Activated T-cell treated with anti-CD3 and anti-CD28 coated beads for 24 hours (primary cell): Measurements from ENCODE around the gene SELENOV.
"Not testable (repeated sequence)": the region's sequence is repeated elsewhere in the genome, so short reads cannot be mapped to it uniquely, and the experiment has no call there.

Source experiments
- DNase-seq: peaks from one replicate; pipeline ENCODE4 v3.0.0-alpha.2; 2020; ENCODE audit warnings: low read depth

SELENOV gene, protein sequence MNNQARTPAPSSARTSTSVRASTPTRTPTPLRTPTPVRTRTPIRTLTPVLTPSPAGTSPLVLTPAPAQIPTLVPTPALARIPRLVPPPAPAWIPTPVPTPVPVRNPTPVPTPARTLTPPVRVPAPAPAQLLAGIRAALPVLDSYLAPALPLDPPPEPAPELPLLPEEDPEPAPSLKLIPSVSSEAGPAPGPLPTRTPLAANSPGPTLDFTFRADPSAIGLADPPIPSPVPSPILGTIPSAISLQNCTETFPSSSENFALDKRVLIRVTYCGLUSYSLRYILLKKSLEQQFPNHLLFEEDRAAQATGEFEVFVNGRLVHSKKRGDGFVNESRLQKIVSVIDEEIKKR

DNA sequence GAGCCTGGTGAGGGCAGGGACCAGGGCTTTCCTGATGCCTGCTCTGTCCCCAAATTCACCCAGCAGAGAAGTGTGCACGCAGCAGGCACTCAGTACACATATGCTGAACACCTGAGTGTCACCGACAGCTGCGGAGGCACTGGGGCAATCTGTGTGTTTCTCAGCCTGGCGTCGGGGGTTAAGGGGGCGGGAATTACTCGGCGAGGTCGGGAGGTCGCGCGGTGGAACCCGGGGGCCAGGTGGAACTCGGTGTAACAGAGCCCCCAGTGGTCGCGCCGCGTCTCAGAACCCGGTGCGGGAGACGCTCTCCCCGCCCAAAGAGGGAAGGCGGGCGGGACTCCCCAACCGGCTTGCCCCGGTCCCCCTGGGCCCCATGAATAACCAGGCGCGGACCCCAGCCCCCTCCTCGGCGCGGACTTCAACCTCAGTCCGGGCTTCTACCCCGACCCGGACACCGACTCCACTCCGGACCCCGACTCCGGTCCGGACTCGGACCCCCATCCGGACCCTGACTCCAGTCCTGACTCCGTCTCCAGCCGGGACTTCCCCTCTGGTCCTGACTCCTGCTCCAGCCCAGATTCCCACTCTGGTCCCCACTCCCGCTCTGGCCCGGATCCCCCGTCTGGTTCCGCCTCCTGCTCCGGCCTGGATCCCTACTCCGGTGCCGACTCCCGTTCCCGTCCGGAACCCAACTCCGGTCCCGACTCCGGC, at the start of gene SELENOV:
TSS of gene SELENOV (plus strand) at position 300 of the 711 bp plus-strand sequence. CDS start at position 374, 74 bp downstream.
- DNase-seq = no peak

DNA sequence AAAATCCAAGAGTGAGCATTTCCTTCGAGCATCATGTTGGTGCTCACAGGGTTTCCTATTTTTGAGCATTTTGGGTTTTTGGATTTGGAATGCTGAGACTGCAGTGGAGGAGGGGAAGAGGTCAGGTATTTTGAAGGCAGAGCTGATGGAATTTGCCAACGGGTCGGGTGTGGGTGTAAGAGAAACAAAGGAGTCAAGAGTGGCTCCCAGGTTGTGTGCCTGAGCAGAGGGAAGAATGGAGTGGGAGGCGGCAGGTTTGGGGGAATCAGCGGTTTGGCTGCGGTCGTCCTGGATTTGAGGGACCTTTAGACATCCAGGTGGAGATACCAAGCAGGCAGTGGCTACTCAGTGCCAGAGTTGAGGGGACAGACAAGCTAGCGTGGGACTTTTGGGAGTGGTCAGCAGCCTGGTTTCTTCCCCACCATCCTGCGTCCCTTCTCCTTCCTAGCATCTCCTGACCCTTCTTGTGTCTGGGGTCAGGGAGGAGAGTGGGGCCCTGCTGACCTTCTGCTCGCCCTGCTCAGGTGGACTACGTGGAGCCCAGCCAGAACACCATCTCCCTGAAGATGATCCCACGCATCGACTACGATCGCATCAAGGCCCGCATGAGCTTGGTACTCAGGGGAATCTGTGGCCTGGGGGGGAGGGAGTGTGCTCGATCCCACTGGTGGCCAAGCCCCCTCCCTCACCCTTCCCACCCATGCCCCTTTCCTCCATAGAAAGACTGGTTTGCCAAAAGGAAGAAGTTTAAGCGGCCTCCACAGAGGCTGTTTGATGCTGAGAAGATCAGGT, 48.8 kb upstream of the SELENOV start:
- no peak for DNase-seq

DNA sequence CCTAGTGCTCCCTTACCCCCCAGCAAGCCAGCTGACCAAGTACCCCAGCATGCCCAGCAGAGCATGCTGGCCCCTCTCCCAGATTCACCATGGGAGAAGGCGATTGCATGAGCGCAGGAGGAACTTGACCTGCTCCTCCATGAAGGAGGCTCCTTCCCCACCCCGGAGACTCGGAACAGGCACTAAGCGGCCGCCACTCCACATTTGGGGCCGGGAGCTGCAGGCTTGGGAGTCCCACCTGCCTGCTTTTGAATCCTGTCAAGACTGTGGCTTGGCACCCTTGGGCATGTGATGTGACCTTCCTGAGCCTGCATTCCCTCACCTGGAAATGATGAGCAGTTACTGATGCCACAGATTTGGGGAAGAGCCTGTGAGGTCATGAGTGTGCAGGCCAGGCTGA, 47.0 kb upstream of the SELENOV start:
- DNase-seq = no peak

DNA sequence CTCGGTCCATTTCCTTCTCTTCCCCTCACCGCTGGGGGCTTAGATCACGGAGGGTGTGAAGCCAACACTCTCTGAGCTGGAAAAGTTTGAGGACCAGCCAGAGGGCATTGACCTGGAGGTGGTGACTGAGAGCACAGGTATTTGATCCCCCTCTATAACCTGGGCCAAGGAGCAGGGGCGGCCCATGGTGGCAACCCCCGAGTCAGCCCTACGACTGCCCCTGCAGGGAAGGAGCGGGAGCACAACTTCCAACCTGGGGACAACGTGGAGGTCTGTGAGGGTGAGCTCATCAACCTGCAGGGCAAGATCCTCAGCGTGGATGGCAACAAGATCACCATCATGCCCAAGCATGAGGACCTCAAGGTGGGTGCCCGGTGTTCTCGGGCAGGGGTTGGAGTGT, 45.9 kb upstream of the SELENOV start:
- DNase-seq = no peak

DNA sequence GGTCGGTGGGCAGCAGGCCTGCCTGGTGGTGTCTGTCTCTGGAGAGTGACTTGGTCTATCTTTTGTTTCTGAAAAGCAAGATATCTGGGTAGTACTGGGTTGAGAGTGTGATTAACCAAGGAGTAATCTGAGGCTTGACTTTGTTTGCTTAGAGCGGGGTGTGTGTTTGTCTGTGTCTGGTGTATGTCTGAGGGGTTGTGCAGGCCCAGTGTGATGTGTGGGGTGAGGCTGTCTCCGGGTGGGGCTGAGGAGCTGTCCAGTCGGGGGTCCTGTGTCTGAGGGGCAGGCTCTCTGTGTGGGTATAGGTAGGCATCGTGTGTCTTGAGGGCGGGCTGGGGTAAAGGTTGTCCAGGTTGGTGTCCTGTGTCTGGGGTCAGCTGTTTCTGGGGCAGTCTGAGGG, 45.4 kb upstream of the SELENOV start:
- no peak for DNase-seq

DNA sequence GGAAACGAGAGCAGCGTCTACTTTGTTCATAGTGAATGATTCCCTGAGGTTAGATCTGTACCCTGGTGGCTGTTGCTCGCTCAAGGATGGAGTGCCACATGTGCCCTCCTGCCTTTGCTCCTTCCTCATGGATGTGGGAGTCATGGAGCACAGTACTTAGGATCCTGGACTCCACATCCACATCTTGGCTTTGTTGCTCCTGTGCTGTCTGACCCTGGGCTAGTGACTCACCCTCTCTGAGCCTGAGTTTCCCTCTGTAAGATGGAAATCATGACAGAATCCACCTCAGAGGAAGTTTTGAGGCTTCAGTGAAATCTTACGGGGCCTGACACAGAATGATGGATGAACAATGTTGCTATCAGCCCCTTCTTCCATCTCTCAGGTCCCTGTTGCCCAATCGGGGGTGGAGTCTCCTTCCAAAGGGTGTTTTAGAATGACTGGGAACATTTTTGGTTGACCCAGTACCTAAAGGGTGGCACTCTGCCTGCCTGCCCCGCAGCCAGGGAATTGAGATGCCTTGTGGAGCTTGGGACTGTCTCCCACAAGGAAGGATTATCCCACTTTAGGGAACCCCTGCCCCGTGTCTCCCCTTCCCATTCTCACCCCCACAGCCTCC, 44.1 kb upstream of the SELENOV start:
- DNase-seq = no peak

DNA sequence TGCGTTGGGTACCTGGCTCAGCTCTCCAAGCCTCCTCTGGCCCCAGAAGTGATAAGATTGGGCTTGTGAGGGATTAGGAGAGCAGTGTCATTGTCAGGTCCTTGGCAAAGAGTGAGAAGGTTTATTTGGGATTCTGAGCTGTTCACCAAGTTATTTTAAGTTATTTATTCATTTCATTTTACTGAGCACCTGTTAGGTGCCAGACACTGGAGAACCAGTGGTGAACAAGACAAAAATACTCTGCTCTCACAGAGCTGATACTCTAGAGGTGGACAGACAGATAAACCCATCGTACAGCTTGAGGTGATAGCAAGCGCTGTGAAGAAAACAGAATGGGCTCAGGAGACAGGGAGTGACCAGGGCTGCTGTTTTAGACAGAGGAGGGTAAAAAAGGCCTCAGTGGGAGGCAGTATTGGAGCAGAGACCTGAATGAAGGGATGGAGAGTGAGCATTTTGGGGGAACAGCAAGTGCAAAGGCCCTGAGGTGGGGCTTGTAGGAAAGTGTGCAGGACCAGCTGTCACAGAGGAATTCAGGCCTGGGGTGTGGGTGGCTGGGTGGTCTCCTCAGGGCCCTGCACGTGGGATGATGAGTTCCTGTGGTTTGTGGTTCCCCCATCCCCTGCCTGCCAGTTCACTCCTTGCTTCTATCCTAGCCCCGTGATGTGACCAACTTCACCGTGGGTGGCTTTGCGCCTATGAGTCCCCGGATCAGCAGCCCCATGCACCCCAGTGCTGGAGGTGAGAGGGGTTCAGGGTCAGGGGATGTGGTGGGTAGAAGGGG, 43.0 kb upstream of the SELENOV start:
- DNase-seq = no peak

DNA sequence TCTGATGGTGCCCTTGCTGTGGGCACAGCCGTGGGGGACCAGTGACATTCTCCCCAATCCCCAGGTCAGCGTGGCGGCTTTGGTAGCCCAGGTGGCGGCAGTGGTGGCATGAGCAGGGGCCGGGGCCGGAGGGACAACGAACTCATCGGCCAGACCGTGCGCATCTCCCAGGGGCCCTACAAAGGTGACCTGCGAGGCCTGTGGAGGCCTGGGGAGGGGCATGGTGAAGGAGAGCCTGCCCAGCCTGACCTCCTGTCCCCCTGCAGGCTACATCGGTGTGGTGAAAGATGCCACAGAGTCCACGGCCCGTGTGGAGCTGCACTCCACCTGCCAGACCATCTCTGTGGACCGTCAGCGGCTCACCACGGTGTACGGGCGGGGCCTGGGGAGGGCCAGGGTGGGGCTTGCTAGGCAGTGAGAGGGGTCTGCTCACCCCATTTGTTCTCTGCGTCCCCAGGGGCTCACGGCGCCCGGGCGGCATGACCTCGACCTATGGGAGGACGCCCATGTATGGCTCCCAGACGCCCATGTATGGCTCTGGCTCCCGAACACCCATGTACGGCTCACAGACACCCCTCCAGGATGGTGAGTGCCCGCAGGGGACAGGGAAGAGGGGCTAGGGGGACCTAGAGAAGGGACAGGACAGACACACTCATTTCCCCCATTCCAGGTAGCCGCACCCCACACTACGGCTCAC, 42.0 kb upstream of the SELENOV start:
- DNase-seq = no peak

DNA sequence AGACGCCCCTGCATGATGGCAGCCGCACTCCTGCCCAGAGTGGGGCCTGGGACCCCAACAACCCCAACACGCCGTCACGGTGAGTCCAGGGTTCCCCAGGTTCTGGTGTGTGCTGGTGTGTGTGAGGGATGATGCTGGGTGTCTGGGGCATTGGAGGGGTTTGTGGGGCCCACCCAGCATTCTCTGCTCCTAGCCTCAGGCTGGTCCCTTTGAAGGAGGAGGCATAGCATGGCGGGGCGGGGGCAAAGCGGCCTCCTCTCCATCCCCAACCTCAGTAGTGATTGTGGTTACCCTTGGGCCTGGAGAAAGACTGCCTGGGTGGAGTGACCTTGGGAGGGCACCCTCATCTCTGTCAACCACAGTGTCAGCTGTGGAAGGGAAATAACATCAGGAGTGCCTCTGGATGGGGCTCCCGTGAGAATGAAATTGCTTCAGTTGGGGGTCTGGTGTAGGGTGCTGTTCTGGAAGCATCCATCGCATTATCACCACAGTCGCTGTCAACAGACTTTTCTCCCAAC, 41.4 kb upstream of the SELENOV start:
- no peak for DNase-seq

DNA sequence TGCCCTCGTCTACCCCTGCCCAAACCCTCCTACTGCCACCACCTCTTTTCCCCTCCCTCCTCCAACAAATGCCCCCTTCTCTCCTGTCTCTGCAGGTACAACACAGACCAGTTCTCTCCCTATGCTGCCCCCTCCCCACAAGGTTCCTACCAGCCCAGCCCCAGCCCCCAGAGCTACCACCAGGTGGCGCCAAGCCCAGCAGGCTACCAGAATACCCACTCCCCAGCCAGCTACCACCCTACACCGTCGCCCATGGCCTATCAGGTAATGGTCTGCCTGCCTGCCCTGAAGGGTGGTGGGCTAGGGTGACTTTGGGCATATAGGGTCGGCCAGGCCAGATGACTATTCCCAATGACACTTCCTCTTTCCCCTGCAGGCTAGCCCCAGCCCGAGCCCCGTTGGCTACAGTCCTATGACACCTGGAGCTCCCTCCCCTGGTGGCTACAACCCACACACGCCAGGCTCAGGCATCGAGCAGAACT, 40.8 kb upstream of the SELENOV start:
- DNase-seq = peak; percentile 55

DNA sequence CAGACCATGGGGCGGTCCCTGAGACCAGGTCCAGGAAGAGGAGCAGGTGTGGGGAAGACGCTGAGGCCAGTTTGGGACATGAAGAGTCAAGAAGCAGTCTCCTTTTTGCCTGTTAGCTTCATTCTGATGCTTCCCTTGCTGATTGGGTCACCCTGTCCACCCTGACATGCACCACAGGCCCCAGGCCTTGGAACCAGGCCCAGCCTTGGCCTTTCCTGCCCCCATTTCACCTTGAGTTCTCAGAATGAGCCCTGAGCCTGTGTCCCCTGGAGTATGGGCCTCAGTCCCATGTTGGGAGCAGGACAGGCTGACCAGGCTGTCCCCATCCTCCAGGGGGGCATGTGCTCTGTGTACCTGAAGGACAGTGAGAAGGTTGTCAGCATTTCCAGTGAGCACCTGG, 39.2 kb upstream of the SELENOV start:
- DNase-seq = no peak

DNA sequence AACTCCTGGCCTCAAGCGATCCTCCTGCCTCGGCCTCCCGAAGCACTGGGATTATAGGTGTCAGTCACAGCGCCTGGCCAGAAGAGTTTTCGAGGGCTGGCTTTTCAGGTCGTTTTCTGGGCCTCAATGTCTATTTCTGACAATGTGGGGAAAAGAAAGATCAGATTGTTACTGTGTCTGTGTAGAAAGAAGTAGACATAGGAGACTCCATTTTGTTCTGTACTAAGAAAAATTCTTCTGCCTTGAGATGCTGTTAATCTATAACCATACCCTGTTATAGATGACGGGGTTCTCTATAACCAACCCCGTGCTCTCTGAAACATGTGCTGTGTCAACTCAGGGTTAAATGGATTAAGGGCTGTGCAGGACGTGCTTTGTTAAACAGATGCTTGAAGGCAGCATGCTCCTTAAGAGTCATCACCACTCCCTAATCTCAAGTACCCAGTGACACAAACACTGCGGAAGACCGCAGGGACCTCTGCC, 35.6 kb upstream of the SELENOV start:
- DNase-seq = not testable (repeated sequence)

DNA sequence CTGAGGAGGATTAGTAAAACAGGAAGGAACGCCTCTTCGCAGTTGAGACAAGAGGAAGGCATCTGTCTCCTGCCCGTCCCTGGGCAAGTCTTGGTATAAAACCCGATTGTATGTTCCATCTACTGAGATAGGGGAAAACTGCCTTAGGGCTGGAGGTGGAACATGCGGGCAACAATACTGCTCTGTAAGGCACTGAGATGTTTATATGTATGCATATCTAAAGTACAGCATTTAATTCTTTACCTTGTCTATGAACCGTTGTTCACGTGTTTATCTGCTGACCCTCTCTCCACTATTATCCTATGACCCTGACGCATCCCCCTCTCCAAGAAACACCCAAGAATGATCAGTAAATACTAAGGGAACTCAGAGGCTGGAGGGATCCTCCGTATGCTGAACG, 35.0 kb upstream of the SELENOV start:
- DNase-seq = no peak

DNA sequence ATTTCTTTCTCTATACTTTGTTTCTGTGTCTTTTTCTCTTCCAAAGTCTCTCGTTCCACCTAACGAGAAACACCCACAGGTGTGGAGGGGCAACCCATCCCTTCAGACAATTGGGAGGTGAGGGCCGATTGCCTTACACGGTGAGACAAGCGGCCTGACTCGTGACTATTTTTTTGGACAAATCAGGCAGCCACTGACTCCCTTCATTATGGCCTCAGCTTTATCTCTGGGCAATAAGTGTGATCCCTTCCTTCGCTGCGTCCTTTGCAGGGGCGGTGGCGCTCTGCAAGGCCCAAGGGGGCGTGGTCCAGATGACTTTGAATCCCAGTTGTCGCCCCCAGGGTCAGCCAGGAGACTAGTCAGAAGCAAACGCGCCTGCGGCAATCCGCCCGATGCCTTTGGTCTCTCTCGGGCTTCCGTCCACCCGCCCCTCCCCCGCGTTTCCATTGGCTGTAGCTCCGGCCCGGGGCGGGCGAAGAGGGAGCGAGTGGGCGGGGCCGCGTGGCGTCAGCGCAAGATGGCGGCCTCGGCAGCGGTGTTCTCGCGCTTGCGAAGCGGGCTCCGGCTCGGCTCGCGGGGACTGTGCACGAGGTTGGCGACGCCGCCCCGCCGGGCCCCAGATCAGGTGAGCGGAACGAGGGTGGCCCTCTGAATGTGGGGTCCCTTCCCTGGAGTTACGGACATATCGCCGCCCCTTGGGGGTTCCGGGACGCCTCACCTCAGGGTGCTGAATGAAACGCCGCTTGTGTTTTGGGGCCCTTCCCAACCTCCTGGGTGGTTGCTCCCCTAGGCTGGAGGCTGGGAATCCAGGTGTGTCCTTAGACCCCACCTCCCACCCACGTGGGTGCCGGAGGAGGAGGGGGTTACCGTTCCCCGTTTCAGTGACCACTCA, 34.4 kb upstream of the SELENOV start, which contains the start of gene TIMM50:
TSS of gene TIMM50 (plus strand) at position 502 of the 892 bp plus-strand sequence. CDS start at position 518, 16 bp downstream.
- DNase-seq = peak; percentile 97

DNA sequence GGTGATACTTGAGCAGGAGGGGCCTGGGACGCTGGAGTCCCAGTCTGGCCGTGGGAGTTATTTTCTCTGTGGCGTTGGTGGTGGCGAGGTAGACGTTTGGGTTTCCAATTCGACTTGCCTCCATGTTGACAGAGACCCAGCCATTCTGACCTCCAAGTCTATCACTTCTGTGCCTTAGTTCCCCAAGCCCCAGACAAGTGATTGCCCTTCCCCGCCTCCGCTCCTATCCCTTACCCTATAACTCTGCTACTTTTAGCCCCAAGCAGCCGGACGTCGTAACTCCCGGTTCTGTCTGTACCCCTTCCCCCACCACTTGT, 33.8 kb upstream of the SELENOV start:
- DNase-seq = no peak

DNA sequence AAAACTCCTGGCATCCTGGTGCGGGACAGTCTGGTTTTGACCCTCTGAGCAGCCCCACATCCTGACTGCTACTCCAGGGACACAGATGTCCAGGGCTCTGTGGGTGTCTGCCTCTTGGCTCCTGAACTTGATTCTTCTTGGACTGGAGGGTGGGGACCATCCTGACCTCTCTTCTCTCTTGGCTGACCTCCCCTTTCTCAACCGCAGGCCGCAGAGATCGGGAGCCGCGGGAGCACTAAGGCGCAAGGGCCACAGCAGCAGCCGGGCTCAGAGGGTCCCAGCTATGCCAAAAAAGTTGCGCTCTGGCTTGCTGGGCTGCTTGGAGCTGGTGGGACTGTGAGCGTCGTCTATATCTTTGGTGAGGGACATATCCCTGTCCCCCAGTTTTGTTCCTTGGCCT, 33.3 kb upstream of the SELENOV start:
- DNase-seq = no peak

DNA sequence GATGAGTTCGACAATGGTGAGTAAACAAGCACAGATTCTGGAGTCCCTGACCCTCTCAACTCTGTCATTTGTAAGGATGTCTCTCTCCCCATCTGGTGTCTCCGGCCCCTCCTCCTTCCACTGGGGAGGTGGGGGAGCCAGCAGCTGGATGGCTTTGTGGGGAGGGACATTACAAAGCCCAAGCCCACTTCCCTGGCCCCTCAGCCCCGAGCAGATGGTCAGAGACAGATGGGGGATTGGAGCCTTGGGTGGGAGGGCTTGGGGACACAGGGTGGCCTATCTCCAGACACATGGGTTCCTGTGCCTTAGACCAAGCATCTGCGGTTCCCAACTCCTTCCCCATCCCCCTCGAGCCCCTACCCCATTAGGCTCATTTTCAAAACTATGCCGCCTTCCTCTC, 31.8 kb upstream of the SELENOV start:
- DNase-seq = no peak

DNA sequence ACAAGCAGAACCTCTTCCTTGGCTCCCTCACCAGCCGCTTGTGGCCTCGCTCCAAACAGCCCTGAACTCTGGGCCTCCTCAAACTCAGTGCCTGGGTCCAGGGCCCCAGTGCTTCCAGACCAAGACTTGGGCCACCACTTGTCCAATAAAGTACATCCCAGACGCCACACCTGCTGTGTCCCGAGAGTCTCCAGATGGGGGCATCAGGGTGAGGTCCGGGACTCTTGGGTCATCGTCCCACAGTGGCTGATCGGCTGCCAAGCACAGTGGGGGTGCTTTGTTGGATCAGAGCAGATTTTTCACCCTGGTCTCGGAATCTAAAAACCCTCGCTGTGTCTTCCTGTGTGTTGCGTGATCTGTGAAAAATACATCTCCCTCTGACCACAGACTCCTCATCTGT, 25.2 kb upstream of the SELENOV start:
- no peak for DNase-seq

DNA sequence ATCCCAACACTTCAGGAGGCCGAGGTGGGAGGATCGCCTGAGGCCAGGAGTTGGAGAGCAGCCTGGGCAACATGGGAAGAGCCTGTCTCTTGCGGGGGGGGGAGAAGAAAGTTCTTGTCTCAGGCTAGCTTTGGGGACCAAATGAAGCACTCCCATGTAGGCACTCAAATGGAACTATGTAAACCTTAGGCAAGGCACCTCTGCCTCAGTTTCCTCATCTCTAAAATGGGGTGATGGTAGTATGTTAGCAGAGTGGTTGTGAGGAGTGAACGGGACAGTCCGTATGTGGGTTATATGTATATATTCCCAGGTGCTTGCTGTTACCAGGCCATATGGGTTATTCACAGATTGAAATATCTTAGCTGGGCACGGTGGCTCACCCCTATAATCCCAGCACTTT, 22.7 kb upstream of the SELENOV start:
- DNase-seq = no peak
